Measurements from ENCODE around the gene WWOX. TPM values are rescaled to one million over a fixed set of nuclear protein-coding genes. Genes with fewer than 3 reads are reported as not detected.

Gene WWOX
- total and polyA plus RNA-seq, 10 donors = 5.9 to 90.3 (median 26.4) TPM

GRCh38 chr16:78900966-78901365 lies 801.5 kb downstream of the WWOX start:
- no peak for TF ChIP-seq POLR2AphosphoS5 (IDR thresholded peaks at IDR 0.05)
- no peak for TF ChIP-seq POLR2A (IDR thresholded peaks at IDR 0.05)
- no peak for TF ChIP-seq CTCF (IDR thresholded peaks at IDR 0.05 in 8 of 11, conservative IDR thresholded peaks at IDR 0.05 in 3 of 11)
- Histone ChIP-seq H3K4me3 (no peak overlapping the region), H3K27me3 (replicated peaks in 1 of 7) (no peaks in the 10 kb centered on the region), H3K9me3 (no peaks in the 10 kb centered on the region), H3K4me1 (no peaks in the 10 kb centered on the region), H3K27ac (no peak overlapping the region), H3K36me3 (no peaks in the 10 kb centered on the region)
- no peak for DNase-seq
- intact Hi-C loops (cut with DNase I; ENCODE audit: low total_unique reads) = no loop called here
- WGBS, 5 donors = 85 to 95% (median 87%) methylated on average over 4 of the region's 4 CpGs

DNA sequence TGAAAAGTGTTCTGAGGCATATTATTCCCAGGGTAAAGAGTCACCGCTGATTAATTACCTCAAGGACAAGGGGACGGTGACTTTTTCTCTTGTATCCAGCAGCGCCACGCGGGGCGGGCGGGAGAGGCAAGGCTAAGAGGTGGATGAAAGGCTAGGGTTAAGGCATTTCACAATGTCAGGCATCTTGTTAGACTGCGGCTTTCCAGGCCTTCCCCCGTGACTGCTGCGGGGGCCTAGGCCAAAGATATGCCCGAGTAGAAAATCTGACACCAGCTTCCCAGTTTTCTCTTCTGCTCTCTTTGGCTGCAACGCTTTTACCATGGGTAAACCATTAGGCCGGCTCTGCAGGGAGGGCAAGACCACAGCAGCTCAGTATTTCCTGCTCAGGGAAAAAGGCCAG lies 802.9 kb downstream of the WWOX start:
- intact Hi-C loops (cut with DNase I; ENCODE audit: low total_unique reads) = no loop called here
- DNase-seq = no peak
- TF ChIP-seq POLR2AphosphoS5 (IDR thresholded peaks at IDR 0.05) (no peak), CTCF (IDR thresholded peaks at IDR 0.05 in 8 of 11, conservative IDR thresholded peaks at IDR 0.05 in 3 of 11) (no peak), POLR2A (IDR thresholded peaks at IDR 0.05) (no peak)
- Histone ChIP-seq H3K4me3 (no peak overlapping the region), H3K9me3 (no peaks in the 10 kb centered on the region), H3K4me1 (no peaks in the 10 kb centered on the region), H3K27ac (no peak overlapping the region), H3K36me3 (no peaks in the 10 kb centered on the region), H3K27me3 (replicated peaks in 1 of 7) (no peaks in the 10 kb centered on the region)
- 73 to 91% (median 90%) methylated on average over 13 of the region's 13 CpGs for WGBS, 5 donors

- no peaks in the 10 kb centered on the region for H3K36me3 ChIP-seq
- H3K4me3 ChIP-seq = no peak overlapping the region
- no peaks in the 10 kb centered on the region for H3K9me3 ChIP-seq
- TF ChIP-seq CTCF (IDR thresholded peaks at IDR 0.05 in 8 of 11, conservative IDR thresholded peaks at IDR 0.05 in 3 of 11) = no peak
- TF ChIP-seq POLR2A (IDR thresholded peaks at IDR 0.05) = no peak
- no peak for TF ChIP-seq POLR2AphosphoS5 (IDR thresholded peaks at IDR 0.05)
- WGBS, 5 donors = 72 to 81% (median 78%) methylated on average over 4 of the region's 4 CpGs
- H3K27me3 ChIP-seq (replicated peaks in 1 of 7) = no peaks in the 10 kb centered on the region
- intact Hi-C loops (cut with DNase I; ENCODE audit: low total_unique reads) = no loop called here
- no peak overlapping the region for H3K27ac ChIP-seq
- no peak for DNase-seq
- no peaks in the 10 kb centered on the region for H3K4me1 ChIP-seq
These were observed 803.8 kb downstream of the WWOX start for GRCh38 chr16:78903237-78903636.

GRCh38 chr16:78903843-78904242 lies 804.4 kb downstream of the WWOX start:
- no peak overlapping the region for H3K4me3 ChIP-seq
- no peaks in the 10 kb centered on the region for H3K36me3 ChIP-seq
- no peak overlapping the region for H3K27ac ChIP-seq
- 69 to 98% (median 93%) methylated on average over 4 of the region's 4 CpGs for WGBS, 5 donors
- H3K27me3 ChIP-seq (replicated peaks in 1 of 7) = no peaks in the 10 kb centered on the region
- no peaks in the 10 kb centered on the region for H3K4me1 ChIP-seq
- intact Hi-C loops (cut with DNase I; ENCODE audit: low total_unique reads) = no loop called here
- no peaks in the 10 kb centered on the region for H3K9me3 ChIP-seq
- DNase-seq = no peak
- TF ChIP-seq CTCF (IDR thresholded peaks at IDR 0.05 in 8 of 11, conservative IDR thresholded peaks at IDR 0.05 in 3 of 11) (no peak), POLR2AphosphoS5 (IDR thresholded peaks at IDR 0.05) (no peak), POLR2A (IDR thresholded peaks at IDR 0.05) (no peak)
